Astrocyte of the spinal cord (primary cell): Measurements from ENCODE around the gene CCDC85A.

Experiments used
- DNase-seq: peaks from one replicate; pipeline ENCODE4 v3.0.0; 2011; ENCODE audit warnings: low read depth, low spot score
- H3K4me3 ChIP-seq: 2 replicates; pipeline ENCODE4 v1.5.1; 2011; ENCODE audit warnings: low read depth, mild to moderate bottlenecking, low read length, moderate library complexity
- in situ Hi-C: cut with HindIII; loops from 2 replicates; pipeline ENCODE4 v1.10.0; 2017; ENCODE audit warnings: low sequenced_read_pairs
- TF ChIP-seq, protein P1 (sequence below): IDR thresholded peaks from 2 replicates; pipeline ENCODE4 v1.5.1; 2012; ENCODE audit warnings: low read depth, mild to moderate bottlenecking, low read length, inconsistent platforms

Gene CCDC85A

DNA sequence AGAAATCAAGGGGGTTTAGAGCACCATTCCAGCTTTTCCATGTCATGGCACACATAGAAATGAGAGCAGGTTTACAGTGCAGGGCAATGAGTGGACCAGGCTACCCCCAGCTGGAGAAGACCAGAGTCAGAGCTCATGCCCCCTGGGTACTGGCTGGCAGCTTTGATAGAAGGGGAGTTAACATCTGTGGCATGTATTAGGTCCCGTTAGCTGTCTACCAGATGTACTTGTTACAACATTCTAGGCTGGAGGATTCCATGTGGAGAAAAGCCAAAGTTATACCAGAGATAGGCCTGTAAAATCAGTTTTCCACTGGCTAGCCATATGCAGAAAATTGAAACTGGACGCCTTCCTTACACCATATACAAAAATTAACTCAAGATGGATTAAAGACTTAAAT lies 109.2 kb downstream of the CCDC85A start:
- TF ChIP-seq, protein P1, sequence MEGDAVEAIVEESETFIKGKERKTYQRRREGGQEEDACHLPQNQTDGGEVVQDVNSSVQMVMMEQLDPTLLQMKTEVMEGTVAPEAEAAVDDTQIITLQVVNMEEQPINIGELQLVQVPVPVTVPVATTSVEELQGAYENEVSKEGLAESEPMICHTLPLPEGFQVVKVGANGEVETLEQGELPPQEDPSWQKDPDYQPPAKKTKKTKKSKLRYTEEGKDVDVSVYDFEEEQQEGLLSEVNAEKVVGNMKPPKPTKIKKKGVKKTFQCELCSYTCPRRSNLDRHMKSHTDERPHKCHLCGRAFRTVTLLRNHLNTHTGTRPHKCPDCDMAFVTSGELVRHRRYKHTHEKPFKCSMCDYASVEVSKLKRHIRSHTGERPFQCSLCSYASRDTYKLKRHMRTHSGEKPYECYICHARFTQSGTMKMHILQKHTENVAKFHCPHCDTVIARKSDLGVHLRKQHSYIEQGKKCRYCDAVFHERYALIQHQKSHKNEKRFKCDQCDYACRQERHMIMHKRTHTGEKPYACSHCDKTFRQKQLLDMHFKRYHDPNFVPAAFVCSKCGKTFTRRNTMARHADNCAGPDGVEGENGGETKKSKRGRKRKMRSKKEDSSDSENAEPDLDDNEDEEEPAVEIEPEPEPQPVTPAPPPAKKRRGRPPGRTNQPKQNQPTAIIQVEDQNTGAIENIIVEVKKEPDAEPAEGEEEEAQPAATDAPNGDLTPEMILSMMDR = no peak
- DNase-seq = no peak
- no peak overlapping the region for H3K4me3 ChIP-seq
- in situ Hi-C loops = no loop called here

DNA sequence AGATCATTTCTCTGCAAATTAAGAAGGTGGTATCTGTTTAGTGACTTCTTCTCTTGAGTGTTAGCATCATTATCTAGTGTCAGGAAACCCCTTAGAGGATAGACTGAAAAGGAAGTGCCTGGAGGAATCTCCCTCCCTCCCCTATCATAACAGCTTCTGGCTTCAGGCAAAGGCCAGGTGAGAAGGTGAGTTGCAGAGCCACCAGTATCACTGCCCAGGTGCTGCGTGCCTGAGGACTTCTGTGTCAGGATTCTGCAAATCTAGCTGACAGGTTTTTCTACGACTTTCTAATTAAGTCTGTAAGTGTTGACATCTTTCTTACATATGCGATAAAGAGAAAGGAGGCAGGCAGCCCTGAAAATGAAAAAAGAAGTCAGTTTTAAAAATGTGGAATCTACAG lies 111.9 kb downstream of the CCDC85A start:
- in situ Hi-C loops = no loop called here
- H3K4me3 ChIP-seq = no peak overlapping the region
- DNase-seq = no peak
- TF ChIP-seq, protein P1 = no peak

DNA sequence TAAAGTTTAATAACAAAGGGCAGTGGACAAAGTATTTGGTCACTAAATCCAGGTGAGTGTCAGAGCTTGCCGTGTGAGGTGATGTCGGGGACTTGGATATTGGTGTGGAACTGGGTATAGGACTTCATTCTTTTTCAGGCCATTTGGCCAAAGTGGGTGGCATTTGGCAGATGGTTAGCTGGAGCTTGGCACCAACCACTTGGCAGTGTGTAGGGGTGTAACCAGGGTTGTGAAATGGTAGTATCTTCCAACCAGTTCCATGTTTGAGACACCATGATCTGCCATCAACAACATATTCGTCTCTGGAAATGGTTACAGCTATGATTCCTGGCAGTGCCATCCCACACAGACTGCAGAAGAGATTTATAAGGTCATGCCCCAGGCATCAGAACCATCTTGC lies 113.9 kb downstream of the CCDC85A start:
- TF ChIP-seq, protein P1 = no peak
- DNase-seq = no peak
- in situ Hi-C loops = no loop called here
- H3K4me3 ChIP-seq = no peak overlapping the region

DNA sequence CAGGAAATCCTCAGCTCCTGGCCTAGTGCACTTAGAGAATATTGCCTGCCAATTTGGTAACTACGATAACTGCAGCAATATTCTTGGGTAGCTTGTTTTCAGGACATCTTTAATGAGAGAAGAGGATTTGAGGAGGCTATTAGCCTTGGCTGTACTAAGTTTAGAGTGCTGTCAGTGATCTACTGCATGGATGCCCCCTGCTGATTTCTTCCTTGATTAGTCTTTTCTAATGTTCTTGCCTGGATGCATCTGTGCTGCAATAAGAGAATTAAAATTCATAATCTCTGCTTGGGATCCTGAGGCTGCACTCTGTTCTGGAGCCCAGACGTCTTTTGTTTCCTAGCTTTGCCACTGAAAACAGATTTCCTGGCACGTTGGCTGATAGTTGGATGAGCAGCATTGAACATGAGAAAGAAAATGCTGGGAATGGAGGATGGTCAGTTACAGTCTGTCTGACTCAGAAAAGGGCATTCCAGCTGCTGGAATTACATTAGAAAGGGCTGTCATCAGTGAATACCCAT lies 115.4 kb downstream of the CCDC85A start:
- TF ChIP-seq, protein P1 = no peak
- no peak overlapping the region for H3K4me3 ChIP-seq
- in situ Hi-C loops = no loop called here
- no peak for DNase-seq

DNA sequence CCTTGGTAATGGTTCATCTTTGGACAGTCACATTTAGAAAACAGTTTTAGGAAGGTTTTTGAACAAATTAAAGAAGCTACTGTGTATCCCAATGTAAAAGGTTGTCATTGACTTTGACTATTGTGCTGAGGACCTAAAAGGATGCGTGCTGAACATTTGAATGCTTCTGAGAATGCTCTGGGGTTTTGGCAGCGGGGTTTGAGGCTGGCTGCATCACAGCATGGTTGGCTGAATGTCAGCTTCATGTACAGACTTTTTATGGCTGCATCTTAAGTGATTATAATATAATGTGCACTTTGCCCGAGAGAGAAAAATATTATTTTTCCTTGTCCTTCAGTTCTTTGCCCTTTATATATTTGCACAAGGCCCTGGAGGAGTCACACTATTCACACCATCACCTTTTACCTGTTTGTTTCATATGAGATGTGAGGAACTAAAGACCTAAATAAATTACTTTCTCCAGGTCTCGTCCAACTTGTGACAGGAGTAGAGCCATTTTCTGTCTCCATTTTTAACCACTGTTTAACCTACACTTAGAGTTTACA lies 125.9 kb downstream of the CCDC85A start:
- in situ Hi-C loops = no loop called here
- TF ChIP-seq, protein P1 = no peak
- DNase-seq = no peak
- no peak overlapping the region for H3K4me3 ChIP-seq

DNA sequence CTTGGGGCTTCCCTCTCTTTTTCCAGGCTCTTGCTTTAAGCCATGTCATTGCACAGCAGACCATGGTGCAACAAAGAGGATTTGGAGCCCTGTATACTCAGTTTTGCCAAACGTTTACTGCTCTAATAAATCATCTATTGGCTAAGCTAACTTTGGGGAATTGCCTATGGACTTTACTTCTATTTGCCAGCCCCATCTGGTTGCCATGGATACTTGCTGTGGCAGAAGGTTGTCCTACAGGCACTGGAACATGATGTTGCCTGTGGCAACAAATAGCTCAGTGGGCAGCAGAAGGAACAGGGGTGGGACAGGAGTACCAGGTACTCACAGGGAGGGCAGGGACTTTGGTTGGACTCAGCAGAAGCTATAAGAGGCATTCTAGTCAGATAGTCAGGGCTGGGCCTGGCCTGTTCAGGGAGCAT lies 129.7 kb downstream of the CCDC85A start:
- in situ Hi-C loops = no loop called here
- TF ChIP-seq, protein P1 = no peak
- no peak overlapping the region for H3K4me3 ChIP-seq
- DNase-seq = no peak
